B cell (primary cell): Measurements from ENCODE around the gene SHANK1. TPM values are rescaled to one million over a fixed set of nuclear protein-coding genes. Genes with fewer than 3 reads are reported as not detected.

Experiments
- ATAC-seq: fragments of 200-7000 bp; cut with Tn5 transposase; one replicate; pipeline ENCODE4 v1.10.0; 2021; ENCODE audit warnings: low read depth, mild to moderate bottlenecking, moderate number of reproducible peaks, moderate library complexity
- CTCF ChIA-PET: fragments of 350-600 bp; sonication (Branson Sonifier 250); formaldehyde crosslinking; loops from one replicate; lab custom pipeline; 2021; ENCODE audit warnings: antibody characterized with exemption, inconsistent platforms; lab: Charles Lee
- POLR2A ChIA-PET: fragments of 350-600 bp; sonication (Branson Sonifier 250); formaldehyde crosslinking; loops from one replicate; lab custom pipeline; 2021; ENCODE audit warnings: antibody characterized with exemption; lab: Charles Lee
- DNase-seq: peaks from one replicate; pipeline ENCODE4 v3.0.0; 2013
- H2AFZ ChIP-seq: 2 replicates; pipeline ENCODE4 v1.6.1; 2012; ENCODE audit warnings: mild to moderate bottlenecking, low read depth, low read length; ENCODE audit not compliant: insufficient read depth, poor library complexity, severe bottlenecking
- H3K27ac ChIP-seq, 2 donors: 1 replicate in 1 of 2; 2 replicates in 1 of 2; pipeline ENCODE4 v1.5.1; 2012 to 2013; ENCODE audit warnings: low read length in 2 of 2, mild to moderate bottlenecking in 2 of 2, moderate library complexity in 1 of 2
- H3K27me3 ChIP-seq, 4 experiments: fragments of 200-600 bp in 1 of 4; sonication (generic) in 1 of 4; replicated peaks in 1 of 4; 1 replicate in 2 of 4; 2 replicates in 2 of 4; pipeline versions ENCODE4 v1.6.1 to v1.7.0; 2013 to 2016; ENCODE audit warnings: low read length in 3 of 4, mild to moderate bottlenecking in 2 of 4, mixed read lengths in 1 of 4, moderate library complexity in 1 of 4; ENCODE audit not compliant: insufficient read depth in 4 of 4, control insufficient read depth in 3 of 4; ENCODE audit errors: control extremely low read depth in 1 of 4
- H3K36me3 ChIP-seq, 2 experiments: replicated peaks in 1 of 2; 1 replicate in 1 of 2; 2 replicates in 1 of 2; pipeline versions ENCODE4 v1.6.1 to v1.7.1; 2013; ENCODE audit warnings: low read length in 1 of 2; ENCODE audit not compliant: insufficient read depth in 2 of 2, control insufficient read depth in 1 of 2; ENCODE audit errors: control extremely low read depth in 1 of 2, extremely low read depth in 1 of 2
- H3K4me1 ChIP-seq, 2 donors: fragments of 200-600 bp in 1 of 2; sonication (generic) in 1 of 2; 1 replicate in 1 of 2; 2 replicates in 1 of 2; pipeline versions ENCODE4 v1.5.1 to v1.6.1; 2013 to 2017; ENCODE audit warnings: low read length in 2 of 2; ENCODE audit not compliant: control insufficient read depth in 2 of 2, insufficient read depth in 2 of 2
- H3K4me2 ChIP-seq: replicated peaks from 2 replicates; pipeline ENCODE3; 2012; ENCODE audit warnings: mild to moderate bottlenecking, low read depth, low read length; ENCODE audit not compliant: poor library complexity, severe bottlenecking
- H3K4me3 ChIP-seq, 5 experiments: fragments of 200-600 bp in 1 of 5; sonication (generic) in 1 of 5; 1 replicate in 3 of 5; 2 replicates in 2 of 5; pipeline versions ENCODE4 v1.5.1 to v1.7.0; 2011 to 2016; ENCODE audit warnings: low read length in 4 of 5, mild to moderate bottlenecking in 4 of 5, low read depth in 2 of 5, control low read depth in 1 of 5, moderate library complexity in 1 of 5; ENCODE audit not compliant: insufficient read depth in 1 of 5; ENCODE audit errors: control extremely low read depth in 1 of 5, extremely low read depth in 1 of 5
- H3K79me2 ChIP-seq: fragments of 200-600 bp; sonication (generic); one replicate; pipeline ENCODE4 v1.6.0; 2016; ENCODE audit warnings: low read length; ENCODE audit not compliant: control insufficient read depth, insufficient read depth
- H3K9ac ChIP-seq: fragments of 200-600 bp; sonication (generic); 2 replicates; pipeline ENCODE4 v1.6.1; 2017; ENCODE audit warnings: mild to moderate bottlenecking, low read length, moderate library complexity
- H3K9me3 ChIP-seq, 3 donors: one replicate each; pipeline versions ENCODE4 v1.6.1 to v1.7.1; 2013; ENCODE audit warnings: low read length in 2 of 3; ENCODE audit not compliant: control insufficient read depth in 2 of 3, insufficient read depth in 1 of 3; ENCODE audit errors: control extremely low read depth in 1 of 3
- H4K20me1 ChIP-seq: 2 replicates; pipeline ENCODE4 v1.6.0; 2012; ENCODE audit warnings: mild to moderate bottlenecking, low read length; ENCODE audit not compliant: insufficient read depth, control insufficient read depth, poor library complexity, severe bottlenecking
- H3K27ac Mint-ChIP-seq: one replicate; pipeline ENCODE4 v1.8.0; 2021; ENCODE audit warnings: mixed read lengths
- H3K27me3 Mint-ChIP-seq: one replicate; pipeline ENCODE4 v1.8.0; 2021; ENCODE audit warnings: mixed read lengths
- H3K4me1 Mint-ChIP-seq: one replicate; pipeline ENCODE4 v1.8.0; 2021; ENCODE audit warnings: mixed read lengths
- H3K4me3 Mint-ChIP-seq: one replicate; pipeline ENCODE4 v1.8.0; 2021; ENCODE audit warnings: mixed read lengths
- H3K9me3 Mint-ChIP-seq: one replicate; pipeline ENCODE4 v1.8.0; 2022; ENCODE audit warnings: mixed read lengths; ENCODE audit not compliant: insufficient read depth
- EZH2 ChIP-seq: IDR thresholded peaks from 2 replicates; pipeline ENCODE4 v1.6.1; 2012; ENCODE audit warnings: borderline replicate concordance, low read depth, mild to moderate bottlenecking, moderate library complexity, low read length; ENCODE audit not compliant: insufficient read depth, poor library complexity, severe bottlenecking
- WGBS: methylation state at CpG from one replicate; pipeline ENCODE4 v1.1.5; 2013; ENCODE audit warnings: missing lambda C conversion rate; ENCODE audit not compliant: insufficient coverage; 5-methylcytosine and 5-hydroxymethylcytosine counted together
- intact Hi-C: fragments of 100-400 bp; cut with micrococcal nuclease; formaldehyde crosslinking; loops from one replicate; pipeline ENCODE4 v1.10.0; 2022
- polyA plus RNA-seq: library from polyadenylated mRNA; depleted of rRNA; stranded (reverse); fragments of >200 nt; gene quantifications from 2 replicates; pipeline ENCODE4 v1.2.3, GENCODE V29; 2012
- total RNA-seq, 2 donors: library from RNA; stranded (reverse); fragments of 120-200 nt in 1 of 2; gene quantifications; 1 replicate in 1 of 2; 2 replicates in 1 of 2; pipeline versions ENCODE4 v1.2.3 to v1.2.4, GENCODE V29; 2013 to 2022
- TF ChIP-seq, protein P1 (sequence below): fragments of 200-600 bp; IDR thresholded peaks from one replicate; pipeline ENCODE4 v1.8.0; 2022; ENCODE audit warnings: antibody characterized with exemption, mild to moderate bottlenecking

SHANK1 gene
- total and polyA plus RNA-seq, 2 donors (not counting 1 experiment from before 2014, with no cell fraction given), result not detected

DNA sequence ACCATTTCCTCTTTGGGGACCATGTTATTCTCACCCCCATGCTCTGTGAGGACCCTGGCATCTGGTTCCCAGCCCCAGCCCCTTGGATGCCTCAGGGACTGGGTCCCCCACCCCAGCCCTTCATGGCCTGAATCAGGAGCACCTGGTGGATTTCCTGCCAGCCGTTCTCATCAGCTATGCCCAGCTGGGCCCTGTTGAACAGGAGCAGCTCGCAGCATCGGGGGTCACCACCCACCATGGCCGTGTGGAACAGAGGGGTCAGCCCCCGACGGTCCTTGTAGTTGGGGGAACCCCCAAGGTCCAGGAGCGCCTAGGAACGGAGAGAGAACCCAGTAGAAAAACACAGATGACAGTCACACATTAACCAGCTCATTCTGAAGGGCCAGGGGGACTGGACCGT, 7.8 kb downstream of the SHANK1 start:
- Histone ChIP-seq H3K4me3 (no peak overlapping the region), H3K36me3 (no peaks in the 10 kb centered on the region), H4K20me1 (no peaks in the 10 kb centered on the region), H3K79me2 (no peaks in the 10 kb centered on the region), H2AFZ (no peak overlapping the region), H3K27ac (no peak overlapping the region), H3K4me1 (no peaks in the 10 kb centered on the region), H3K9ac (no peak overlapping the region), H3K4me2 (no peak overlapping the region), H3K9me3 (peaks cover 0 to 6% (median 0%) of the 10 kb centered on the region in 3 donors), H3K27me3 (peaks cover 0 to 23% (median 1%) of the 10 kb centered on the region in 4 experiments)
- H3K4me3 Mint-ChIP-seq, result no peak overlapping the region
- H3K4me1 Mint-ChIP-seq, result no peaks in the 10 kb centered on the region
- ATAC-seq (no peak), DNase-seq (no peak)
- H3K27ac Mint-ChIP-seq, result no peak overlapping the region
- 77% methylated on average over 6 of the region's 9 CpGs for WGBS
- no peak for TF ChIP-seq EZH2
- TF ChIP-seq, protein P1, sequence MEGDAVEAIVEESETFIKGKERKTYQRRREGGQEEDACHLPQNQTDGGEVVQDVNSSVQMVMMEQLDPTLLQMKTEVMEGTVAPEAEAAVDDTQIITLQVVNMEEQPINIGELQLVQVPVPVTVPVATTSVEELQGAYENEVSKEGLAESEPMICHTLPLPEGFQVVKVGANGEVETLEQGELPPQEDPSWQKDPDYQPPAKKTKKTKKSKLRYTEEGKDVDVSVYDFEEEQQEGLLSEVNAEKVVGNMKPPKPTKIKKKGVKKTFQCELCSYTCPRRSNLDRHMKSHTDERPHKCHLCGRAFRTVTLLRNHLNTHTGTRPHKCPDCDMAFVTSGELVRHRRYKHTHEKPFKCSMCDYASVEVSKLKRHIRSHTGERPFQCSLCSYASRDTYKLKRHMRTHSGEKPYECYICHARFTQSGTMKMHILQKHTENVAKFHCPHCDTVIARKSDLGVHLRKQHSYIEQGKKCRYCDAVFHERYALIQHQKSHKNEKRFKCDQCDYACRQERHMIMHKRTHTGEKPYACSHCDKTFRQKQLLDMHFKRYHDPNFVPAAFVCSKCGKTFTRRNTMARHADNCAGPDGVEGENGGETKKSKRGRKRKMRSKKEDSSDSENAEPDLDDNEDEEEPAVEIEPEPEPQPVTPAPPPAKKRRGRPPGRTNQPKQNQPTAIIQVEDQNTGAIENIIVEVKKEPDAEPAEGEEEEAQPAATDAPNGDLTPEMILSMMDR, result no peak
- H3K9me3 Mint-ChIP-seq, result no peaks in the 10 kb centered on the region
- ChIA-PET CTCF (no interaction called here), POLR2A (no interaction called here)
- peaks cover 56% of the 10 kb centered on the region for H3K27me3 Mint-ChIP-seq
- intact Hi-C loops, result no loop called here

DNA sequence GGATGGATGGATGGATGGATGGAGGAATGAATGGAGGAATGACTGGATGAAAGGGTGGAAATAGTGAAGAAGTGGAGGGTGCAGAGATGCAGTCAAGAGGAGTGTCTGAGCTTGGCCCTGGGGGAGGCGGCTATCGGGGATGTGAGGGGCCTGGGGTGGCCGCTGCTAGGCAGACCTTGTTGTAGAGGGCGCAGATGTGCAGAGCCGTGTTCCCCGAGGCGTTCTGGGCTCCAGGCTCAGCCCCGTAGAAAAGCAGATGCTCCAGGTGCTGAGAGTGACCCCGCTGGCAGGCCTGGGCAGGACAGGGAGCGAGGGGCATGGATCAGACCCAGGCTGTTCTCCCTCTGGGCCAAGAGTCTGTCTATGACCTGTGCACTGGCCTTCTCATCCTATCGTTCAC, 8.4 kb downstream of the SHANK1 start:
- ChIA-PET CTCF (no interaction called here), POLR2A (no interaction called here)
- H3K27ac Mint-ChIP-seq, result no peak overlapping the region
- no peak for DNase-seq
- no peaks in the 10 kb centered on the region for H3K4me1 Mint-ChIP-seq
- Histone ChIP-seq H3K36me3 (no peaks in the 10 kb centered on the region), H3K4me1 (no peaks in the 10 kb centered on the region), H3K9ac (no peak overlapping the region), H3K27ac (no peak overlapping the region), H2AFZ (no peak overlapping the region), H3K79me2 (no peaks in the 10 kb centered on the region), H3K4me2 (no peak overlapping the region), H3K9me3 (peaks cover 0 to 9% (median 0%) of the 10 kb centered on the region in 3 donors), H3K4me3 (no peak overlapping the region), H3K27me3 (peaks cover 0 to 22% (median 1%) of the 10 kb centered on the region in 4 experiments), H4K20me1 (no peaks in the 10 kb centered on the region)
- peaks cover 56% of the 10 kb centered on the region for H3K27me3 Mint-ChIP-seq
- no peak for ATAC-seq
- 89% methylated on average over 11 of the region's 11 CpGs for WGBS
- no peak for TF ChIP-seq EZH2
- TF ChIP-seq, protein P1, result no peak
- H3K9me3 Mint-ChIP-seq, result no peaks in the 10 kb centered on the region
- no peak overlapping the region for H3K4me3 Mint-ChIP-seq
- intact Hi-C loops, result no loop called here
